HUES48 (cell line): ENCODE measurements around the gene MVD.

Experiments used
- H3K27ac ChIP-seq: one replicate; pipeline ENCODE4 v1.7.0; 2013; ENCODE audit warnings: low read depth, low read length, inconsistent platforms
- H3K27me3 ChIP-seq: 2 replicates; pipeline ENCODE4 v1.6.1; 2013; ENCODE audit warnings: mild to moderate bottlenecking, low read length; ENCODE audit not compliant: control insufficient read depth, insufficient read depth
- H3K36me3 ChIP-seq: 2 replicates; pipeline ENCODE4 v1.6.1; 2013; ENCODE audit warnings: low read length; ENCODE audit not compliant: control insufficient read depth, insufficient read depth
- H3K4me1 ChIP-seq: 2 replicates; pipeline ENCODE4 v1.6.1; 2013; ENCODE audit warnings: mild to moderate bottlenecking, low read length; ENCODE audit not compliant: control insufficient read depth, insufficient read depth
- H3K4me3 ChIP-seq: 2 replicates; pipeline ENCODE4 v1.5.1; 2013; ENCODE audit warnings: mild to moderate bottlenecking, low read depth, low read length
- H3K9ac ChIP-seq: 2 replicates; pipeline ENCODE4 v1.6.1; 2013; ENCODE audit warnings: mild to moderate bottlenecking, low read depth, low read length, moderate library complexity
- H3K9me3 ChIP-seq: 2 replicates; pipeline ENCODE4 v1.6.1; 2013; ENCODE audit warnings: low read length; ENCODE audit not compliant: control insufficient read depth, insufficient read depth

MVD gene

DNA sequence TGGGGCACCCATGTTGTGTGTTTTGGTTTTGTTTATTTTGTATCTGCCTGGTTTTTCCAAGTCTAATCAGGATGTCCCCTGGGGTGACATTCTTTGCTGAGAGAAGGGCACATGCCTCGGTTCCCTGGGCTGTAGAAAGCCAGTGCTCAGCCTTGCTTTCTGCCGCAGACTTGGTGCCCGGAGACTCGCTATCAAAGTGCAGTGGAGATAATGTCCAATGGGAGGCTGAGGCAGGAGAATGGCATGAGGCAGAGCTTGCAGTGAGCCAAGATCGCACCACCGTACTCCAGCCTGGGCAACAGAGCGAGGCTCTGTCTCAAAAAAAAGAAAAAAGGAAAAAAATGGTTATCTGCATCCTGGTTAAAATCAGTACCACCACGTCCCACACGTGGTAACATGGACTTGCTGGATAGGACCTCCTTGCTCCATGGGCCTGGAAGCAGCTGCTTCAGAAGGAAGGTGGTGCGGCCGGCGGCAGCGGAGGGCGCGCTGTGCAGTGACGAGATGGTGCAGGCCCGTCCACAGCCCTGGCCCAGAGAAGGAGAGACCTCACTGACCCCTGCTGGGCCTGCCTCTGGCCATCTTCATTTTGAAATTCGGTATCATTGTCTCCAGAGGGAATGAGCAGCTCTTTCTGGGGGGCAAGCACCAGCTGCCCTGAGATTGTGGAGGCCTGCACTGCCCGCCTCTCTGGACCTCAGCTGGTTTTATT lies 43.8 kb downstream of the MVD start:
- H3K36me3 ChIP-seq, result peaks cover 43% of the 10 kb centered on the region
- H3K27ac ChIP-seq, result no peak overlapping the region
- H3K4me3 ChIP-seq, result no peak overlapping the region
- no peaks in the 10 kb centered on the region for H3K27me3 ChIP-seq
- no peaks in the 10 kb centered on the region for H3K4me1 ChIP-seq
- H3K9me3 ChIP-seq, result no peaks in the 10 kb centered on the region
- no peak overlapping the region for H3K9ac ChIP-seq

DNA sequence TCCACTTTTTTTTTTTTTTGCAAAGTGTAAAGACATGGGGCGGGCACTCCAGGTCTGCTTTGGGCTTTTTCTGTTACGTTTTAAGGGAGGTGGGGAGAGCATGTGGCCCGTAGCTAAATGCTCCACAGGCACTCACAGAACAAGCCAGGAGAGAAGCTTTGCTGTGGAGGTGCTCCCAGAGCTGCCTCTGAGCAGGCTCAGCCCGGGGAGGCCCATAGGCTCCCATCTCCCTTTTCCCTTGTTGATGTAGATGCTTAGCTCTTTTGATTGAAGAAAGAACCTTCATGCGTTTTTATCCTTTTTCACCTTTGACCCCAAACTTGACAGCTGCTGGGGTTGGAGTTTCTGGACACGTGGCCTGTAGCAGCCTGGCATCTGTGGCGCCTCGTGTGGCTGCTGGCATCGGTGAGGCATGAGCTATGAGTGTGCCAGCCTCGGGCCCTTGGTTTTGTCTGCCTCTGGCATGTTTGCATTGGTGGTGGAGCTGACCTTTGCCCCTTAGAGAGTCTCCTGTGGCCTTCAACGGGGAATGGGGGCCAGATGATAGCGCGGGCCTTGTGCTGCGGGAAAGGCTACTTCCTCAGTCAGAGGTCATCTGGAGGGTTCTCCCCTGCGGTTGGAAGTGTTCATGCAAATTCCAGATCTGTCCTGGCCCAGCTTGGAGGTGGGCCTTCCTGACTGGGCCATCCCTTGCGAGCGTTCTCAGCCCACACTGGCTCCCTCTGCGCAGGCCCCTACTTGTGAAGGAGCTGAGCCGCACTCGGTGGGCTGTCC lies 44.5 kb downstream of the MVD start:
- Histone ChIP-seq H3K27me3 (no peaks in the 10 kb centered on the region), H3K27ac (no peak overlapping the region), H3K4me1 (no peaks in the 10 kb centered on the region), H3K4me3 (no peak overlapping the region), H3K9ac (no peak overlapping the region), H3K36me3 (peaks cover 38% of the 10 kb centered on the region), H3K9me3 (no peaks in the 10 kb centered on the region)

DNA sequence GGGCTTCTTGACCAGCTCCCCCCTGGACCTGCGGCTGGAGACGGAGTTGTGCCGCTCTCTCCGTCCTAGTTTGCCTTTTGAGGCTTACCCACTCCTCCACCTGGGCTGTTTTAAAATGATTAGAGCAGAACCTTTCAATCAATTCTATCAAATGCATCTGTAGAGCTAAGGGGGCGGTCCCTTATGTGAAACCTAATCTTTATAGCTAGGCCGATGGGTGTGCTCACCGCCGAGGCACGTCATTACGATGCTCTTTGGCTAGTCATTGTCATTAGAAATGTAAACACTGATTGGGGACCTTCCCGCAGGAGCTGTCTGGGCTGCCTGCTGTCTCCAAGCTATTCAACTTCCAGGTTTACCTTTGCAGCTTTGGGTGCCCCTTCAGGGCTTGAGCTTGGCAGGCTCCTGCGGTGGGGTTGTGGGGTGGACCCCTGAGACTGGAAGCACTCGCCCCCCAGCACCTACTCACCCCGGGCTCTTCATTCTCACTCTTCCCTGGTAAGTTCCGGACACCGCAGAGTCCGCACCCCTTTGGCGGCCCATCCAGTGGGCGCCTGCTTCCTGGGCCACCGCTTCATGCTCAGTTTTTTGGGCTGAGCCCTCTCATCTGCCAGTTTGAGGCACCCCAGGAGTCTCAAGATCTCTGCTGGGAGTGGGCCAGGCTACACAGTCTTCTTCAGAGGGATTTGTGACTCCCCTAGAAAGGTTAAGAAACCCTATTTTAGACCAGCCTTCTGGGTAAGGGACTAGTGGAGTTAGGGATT lies 45.4 kb downstream of the MVD start:
- H3K4me1 ChIP-seq, result no peaks in the 10 kb centered on the region
- no peak overlapping the region for H3K4me3 ChIP-seq
- H3K36me3 ChIP-seq, result peaks cover 34% of the 10 kb centered on the region
- peak overlapping the region; percentile 47 for H3K27ac ChIP-seq
- H3K9ac ChIP-seq, result no peak overlapping the region; the same call in 1 of the 2 replicates
- no peaks in the 10 kb centered on the region for H3K27me3 ChIP-seq
- H3K9me3 ChIP-seq, result no peaks in the 10 kb centered on the region

GRCh38 chr16:88616736-88617135 lies 46.2 kb downstream of the MVD start:
- Histone ChIP-seq H3K27ac (peak overlapping the region; percentile 35), H3K9ac (no peak overlapping the region; the same call in 1 of the 2 replicates), H3K4me3 (no peak overlapping the region), H3K4me1 (no peaks in the 10 kb centered on the region; the same call in 1 of the 2 replicates), H3K36me3 (peaks cover 32% of the 10 kb centered on the region), H3K27me3 (no peaks in the 10 kb centered on the region), H3K9me3 (no peaks in the 10 kb centered on the region)

GRCh38 chr16:88616320-88616719 lies 46.6 kb downstream of the MVD start:
- H3K9me3 ChIP-seq, result no peaks in the 10 kb centered on the region
- no peaks in the 10 kb centered on the region; the same call in 1 of the 2 replicates for H3K4me1 ChIP-seq
- peaks cover 33% of the 10 kb centered on the region for H3K36me3 ChIP-seq
- H3K27me3 ChIP-seq, result no peaks in the 10 kb centered on the region
- H3K9ac ChIP-seq, result no peak overlapping the region
- no peak overlapping the region for H3K4me3 ChIP-seq
- peak overlapping the region; percentile 35 for H3K27ac ChIP-seq

- Histone ChIP-seq H3K9me3 (no peaks in the 10 kb centered on the region), H3K27ac (no peak overlapping the region), H3K36me3 (peaks cover 33% of the 10 kb centered on the region), H3K9ac (no peak overlapping the region), H3K4me1 (no peaks in the 10 kb centered on the region; the same call in 1 of the 2 replicates), H3K27me3 (no peaks in the 10 kb centered on the region), H3K4me3 (no peak overlapping the region)
Measured at GRCh38 chr16:88614818-88615580, 47.9 kb downstream of the MVD start.

GRCh38 chr16:88613911-88614817 lies 48.7 kb downstream of the MVD start:
- no peak overlapping the region for H3K27ac ChIP-seq
- peaks cover 28% of the 10 kb centered on the region for H3K36me3 ChIP-seq
- H3K4me3 ChIP-seq, result no peak overlapping the region

DNA sequence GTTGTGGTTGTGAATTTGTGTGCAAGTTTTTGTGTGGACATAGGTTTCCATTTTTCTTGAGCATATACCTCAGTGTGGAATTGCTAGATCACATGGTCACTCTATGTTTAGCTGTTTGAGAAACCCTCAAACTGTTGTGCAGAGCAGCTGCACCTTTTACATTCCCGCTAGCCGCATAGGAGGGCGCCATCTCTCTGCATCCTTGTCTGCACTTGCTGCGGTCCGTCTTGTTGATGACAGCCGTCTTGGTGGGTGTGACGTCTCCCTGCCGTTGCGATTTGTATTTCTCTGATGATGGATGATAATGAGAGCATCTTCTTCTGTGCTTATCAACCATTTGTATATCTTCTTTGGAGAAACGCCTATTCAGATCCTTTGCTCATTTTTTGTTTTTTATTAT lies 49.6 kb downstream of the MVD start:
- Histone ChIP-seq H3K36me3 (peaks cover 34% of the 10 kb centered on the region), H3K9me3 (no peaks in the 10 kb centered on the region), H3K4me3 (no peak overlapping the region), H3K27me3 (no peaks in the 10 kb centered on the region), H3K9ac (no peak overlapping the region), H3K4me1 (no peaks in the 10 kb centered on the region; the same call in 1 of the 2 replicates), H3K27ac (no peak overlapping the region)

More at GRCh38 chr16:88613911-88614817, 48.7 kb downstream of the MVD start:
- Histone ChIP-seq H3K9me3 (no peaks in the 10 kb centered on the region), H3K4me1 (no peaks in the 10 kb centered on the region; the same call in 1 of the 2 replicates), H3K27me3 (no peaks in the 10 kb centered on the region), H3K9ac (no peak overlapping the region)

DNA sequence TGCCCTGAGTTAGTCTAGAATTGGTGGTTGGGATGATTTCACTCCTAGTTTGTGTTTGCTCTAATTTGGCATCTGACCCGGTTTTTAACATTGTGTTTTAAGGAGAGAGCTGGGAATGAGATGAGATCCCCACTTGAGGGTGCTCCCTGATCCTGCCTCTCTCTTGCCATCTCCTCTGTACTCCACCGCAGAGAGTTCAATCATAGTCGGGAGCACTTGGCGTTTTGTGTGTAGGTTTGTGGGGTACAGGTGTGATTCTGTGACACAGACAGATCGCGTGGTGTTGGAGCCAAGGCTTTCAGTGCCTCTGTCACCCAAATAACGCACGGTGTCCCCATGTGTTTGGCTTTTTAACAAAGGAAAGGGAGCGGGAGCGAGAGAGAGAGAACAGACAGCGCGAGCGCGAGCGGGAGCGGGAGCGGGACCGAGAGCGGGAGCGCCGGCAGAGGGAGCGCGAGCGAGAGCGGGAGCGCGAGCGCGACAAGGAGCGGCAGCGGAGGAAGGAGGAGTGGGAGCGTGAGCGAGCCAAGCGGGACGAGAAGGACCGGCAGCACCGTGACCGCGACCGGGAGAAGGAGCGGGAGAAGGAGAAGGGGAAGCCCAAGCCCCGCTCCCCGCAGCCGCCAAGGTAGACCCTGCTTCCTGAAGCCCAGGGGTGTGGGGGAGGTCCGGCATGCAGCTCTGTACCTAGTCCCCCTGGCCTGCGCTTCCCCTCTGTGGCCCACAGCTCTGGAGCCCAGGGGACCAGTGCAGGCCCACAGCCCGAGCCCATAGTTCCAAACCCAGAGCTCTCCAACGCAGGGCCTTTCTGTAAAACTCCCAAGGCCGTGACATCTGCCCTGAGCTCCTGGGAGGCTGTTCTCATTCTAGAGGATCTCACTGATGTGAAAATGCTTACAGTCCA lies 51.7 kb downstream of the MVD start:
- Histone ChIP-seq H3K9me3 (no peaks in the 10 kb centered on the region), H3K9ac (no peak overlapping the region; the same call in 1 of the 2 replicates), H3K4me3 (peak overlapping the region; percentile 41; the same call in 1 of the 2 replicates), H3K27ac (peak overlapping the region; percentile 35), H3K27me3 (no peaks in the 10 kb centered on the region), H3K4me1 (no peaks in the 10 kb centered on the region; the same call in 1 of the 2 replicates), H3K36me3 (peaks cover 52% of the 10 kb centered on the region)
